PFSK-1 (cell line): ENCODE measurements around the gene CCDC8.

Source experiments
- FOXP2 ChIP-seq: optimal IDR thresholded peaks from 2 replicates; pipeline ENCODE3; 2011; ENCODE audit warnings: borderline replicate concordance, control low read depth, inconsistent platforms; ENCODE audit not compliant: insufficient read depth; ENCODE audit errors: extremely low read length, extremely low read depth
- POLR2AphosphoS5 ChIP-seq: IDR thresholded peaks from 2 replicates; pipeline ENCODE4 v1.6.1; 2012; ENCODE audit warnings: low read depth, mild to moderate bottlenecking, control low read depth, low read length, moderate library complexity
- SIN3A ChIP-seq: IDR thresholded peaks from 2 replicates; pipeline ENCODE4 v1.6.1; 2012; ENCODE audit warnings: mild to moderate bottlenecking, low read length, moderate library complexity, borderline replicate concordance; ENCODE audit not compliant: insufficient read depth
- TAF1 ChIP-seq: IDR thresholded peaks from 2 replicates; pipeline ENCODE4 v1.6.1; 2012; ENCODE audit warnings: low read length, control low read depth, borderline replicate concordance; ENCODE audit not compliant: insufficient read depth
- TF ChIP-seq, protein P1 (sequence below), 2 experiments: IDR thresholded peaks; 2 replicates each; pipeline versions ENCODE4 v1.6.1 to v1.8.0; 2011 to 2012; ENCODE audit warnings: low read depth in 2 of 2, low read length in 2 of 2, control low read depth in 1 of 2, inconsistent platforms in 1 of 2, mild to moderate bottlenecking in 1 of 2, moderate library complexity in 1 of 2; ENCODE audit not compliant: insufficient read depth in 1 of 2

DNA sequence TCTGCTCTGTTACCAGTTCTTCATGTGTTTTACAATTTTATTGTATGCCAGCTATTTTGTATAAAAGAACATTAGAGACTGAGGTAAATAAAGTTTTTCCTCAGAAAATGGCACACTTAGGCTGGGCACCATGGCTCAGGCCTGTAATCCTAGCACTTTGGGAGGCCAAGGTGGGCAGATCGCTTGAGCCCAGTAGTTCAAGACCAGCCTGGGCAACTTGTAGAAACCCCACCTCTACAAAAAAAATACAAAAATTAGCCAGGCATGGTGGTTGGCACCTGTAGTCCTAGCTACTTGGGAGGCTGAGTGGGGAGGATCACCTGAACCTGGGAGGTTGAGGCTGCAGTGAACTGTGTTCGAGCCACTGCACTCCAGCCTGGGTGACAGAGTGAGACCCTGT lies 32.0 kb downstream of the CCDC8 start:
- TF ChIP-seq POLR2AphosphoS5 (no peak), TAF1 (no peak), FOXP2 (no peak), SIN3A (no peak)
- TF ChIP-seq, protein P1, sequence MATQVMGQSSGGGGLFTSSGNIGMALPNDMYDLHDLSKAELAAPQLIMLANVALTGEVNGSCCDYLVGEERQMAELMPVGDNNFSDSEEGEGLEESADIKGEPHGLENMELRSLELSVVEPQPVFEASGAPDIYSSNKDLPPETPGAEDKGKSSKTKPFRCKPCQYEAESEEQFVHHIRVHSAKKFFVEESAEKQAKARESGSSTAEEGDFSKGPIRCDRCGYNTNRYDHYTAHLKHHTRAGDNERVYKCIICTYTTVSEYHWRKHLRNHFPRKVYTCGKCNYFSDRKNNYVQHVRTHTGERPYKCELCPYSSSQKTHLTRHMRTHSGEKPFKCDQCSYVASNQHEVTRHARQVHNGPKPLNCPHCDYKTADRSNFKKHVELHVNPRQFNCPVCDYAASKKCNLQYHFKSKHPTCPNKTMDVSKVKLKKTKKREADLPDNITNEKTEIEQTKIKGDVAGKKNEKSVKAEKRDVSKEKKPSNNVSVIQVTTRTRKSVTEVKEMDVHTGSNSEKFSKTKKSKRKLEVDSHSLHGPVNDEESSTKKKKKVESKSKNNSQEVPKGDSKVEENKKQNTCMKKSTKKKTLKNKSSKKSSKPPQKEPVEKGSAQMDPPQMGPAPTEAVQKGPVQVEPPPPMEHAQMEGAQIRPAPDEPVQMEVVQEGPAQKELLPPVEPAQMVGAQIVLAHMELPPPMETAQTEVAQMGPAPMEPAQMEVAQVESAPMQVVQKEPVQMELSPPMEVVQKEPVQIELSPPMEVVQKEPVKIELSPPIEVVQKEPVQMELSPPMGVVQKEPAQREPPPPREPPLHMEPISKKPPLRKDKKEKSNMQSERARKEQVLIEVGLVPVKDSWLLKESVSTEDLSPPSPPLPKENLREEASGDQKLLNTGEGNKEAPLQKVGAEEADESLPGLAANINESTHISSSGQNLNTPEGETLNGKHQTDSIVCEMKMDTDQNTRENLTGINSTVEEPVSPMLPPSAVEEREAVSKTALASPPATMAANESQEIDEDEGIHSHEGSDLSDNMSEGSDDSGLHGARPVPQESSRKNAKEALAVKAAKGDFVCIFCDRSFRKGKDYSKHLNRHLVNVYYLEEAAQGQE (IDR thresholded peaks at IDR 0.05; ENCODE audit: insufficient read depth in 1 of 2, low read depth in 2 of 2, low read length in 2 of 2): no peak
